Measurements from ENCODE around the gene GMIP.
"Not testable (repeated sequence)": the region's sequence is repeated elsewhere in the genome, so short reads cannot be mapped to it uniquely, and the experiment has no call there.

The GMIP gene

GRCh38 chr19:19643158-19644053 lies at the start of gene GMIP:
Gene GMIP, minus strand, starts transcription at chr19:19643657. Its CDS starts 128 bp downstream, at chr19:19643529.
- TF ChIP-seq CTCF (IDR thresholded peaks at IDR 0.05; ENCODE audit: borderline replicate concordance, insufficient read depth, low read depth, low read length) = peak; percentile 72
- H3K4me3 ChIP-seq (ENCODE audit: low read depth, low read length) = peak within 1 kb of the TSS; percentile 85

GRCh38 chr19:19691683-19692082 lies 48.2 kb upstream of the GMIP start:
- TF ChIP-seq CTCF (IDR thresholded peaks at IDR 0.05; ENCODE audit: borderline replicate concordance, insufficient read depth, low read depth, low read length) = no peak
- no peak overlapping the region for H3K4me3 ChIP-seq (ENCODE audit: low read depth, low read length)

- H3K4me3 ChIP-seq (ENCODE audit: low read depth, low read length) = not testable (repeated sequence)
Measured at GRCh38 chr19:19689023-19689422, 45.6 kb upstream of the GMIP start.

GRCh38 chr19:19687090-19687489 lies 43.6 kb upstream of the GMIP start:
- TF ChIP-seq CTCF (IDR thresholded peaks at IDR 0.05; ENCODE audit: borderline replicate concordance, insufficient read depth, low read depth, low read length) = no peak
- H3K4me3 ChIP-seq (ENCODE audit: low read depth, low read length) = no peak overlapping the region

- H3K4me3 ChIP-seq (ENCODE audit: low read depth, low read length) = no peak overlapping the region
- no peak for TF ChIP-seq CTCF (IDR thresholded peaks at IDR 0.05; ENCODE audit: borderline replicate concordance, insufficient read depth, low read depth, low read length)
Measured at GRCh38 chr19:19686580-19686979, 43.1 kb upstream of the GMIP start.

- not testable (repeated sequence) for H3K4me3 ChIP-seq (ENCODE audit: low read depth, low read length)
Measured at GRCh38 chr19:19686119-19686518, 42.7 kb upstream of the GMIP start.

- no peak for TF ChIP-seq CTCF (IDR thresholded peaks at IDR 0.05; ENCODE audit: borderline replicate concordance, insufficient read depth, low read depth, low read length)
- H3K4me3 ChIP-seq (ENCODE audit: low read depth, low read length) = no peak overlapping the region
Measured at GRCh38 chr19:19679176-19680073, 36.0 kb upstream of the GMIP start.

- no peak overlapping the region for H3K4me3 ChIP-seq (ENCODE audit: low read depth, low read length)
- no peak for TF ChIP-seq CTCF (IDR thresholded peaks at IDR 0.05; ENCODE audit: borderline replicate concordance, insufficient read depth, low read depth, low read length)
Measured at GRCh38 chr19:19677579-19677978, 34.1 kb upstream of the GMIP start.
